SU-DHL-6 (cell line): ENCODE results near the gene RBM43.

Experiments used
- H2AFZ ChIP-seq: fragments of 200-600 bp; sonication (generic); 2 replicates; pipeline ENCODE4 v1.6.1; 2014; ENCODE audit warnings: low read depth, mild to moderate bottlenecking, moderate library complexity, mixed read lengths, antibody characterized with exemption, low read length; ENCODE audit not compliant: severe bottlenecking
- H3F3A ChIP-seq: fragments of 200-600 bp; shearing (Covaris generic); 2 replicates; pipeline ENCODE4 v1.6.0; 2016; ENCODE audit warnings: antibody characterized with exemption, mild to moderate bottlenecking; ENCODE audit not compliant: insufficient read depth
- H3K27ac ChIP-seq: fragments of 200-600 bp; sonication (generic); 2 replicates; pipeline ENCODE4 v1.5.1; 2016; ENCODE audit warnings: low read depth, mild to moderate bottlenecking, low read length, moderate library complexity, mixed read lengths
- H3K27me3 ChIP-seq: fragments of 200-600 bp; sonication (generic), shearing (Covaris generic); 2 replicates; pipeline ENCODE4 v1.6.0; 2014; ENCODE audit warnings: mild to moderate bottlenecking, low read length
- H3K36me3 ChIP-seq: fragments of 200-600 bp; sonication (generic); 2 replicates; pipeline ENCODE4 v1.6.1; 2014; ENCODE audit warnings: mild to moderate bottlenecking, low read length, mixed read lengths
- H3K4me2 ChIP-seq: fragments of 300-600, 200-600 bp; shearing (Covaris generic), sonication (generic); 2 replicates; pipeline ENCODE4 v1.6.0; 2014; ENCODE audit warnings: low read length, low read depth, mild to moderate bottlenecking; ENCODE audit not compliant: poor library complexity, severe bottlenecking
- H3K4me3 ChIP-seq: fragments of 200-600 bp; sonication (generic); 2 replicates; pipeline ENCODE4 v1.5.1; 2014; ENCODE audit warnings: antibody characterized with exemption, low read length, mild to moderate bottlenecking, mixed read lengths; ENCODE audit not compliant: insufficient read depth, poor library complexity, severe bottlenecking
- H3K79me2 ChIP-seq: fragments of 200-600 bp; sonication (generic); 2 replicates; pipeline ENCODE4 v1.6.1; 2014; ENCODE audit warnings: mild to moderate bottlenecking, low read length, moderate library complexity; ENCODE audit not compliant: insufficient read depth
- H3K9ac ChIP-seq: fragments of 200-600 bp; sonication (generic); 2 replicates; pipeline ENCODE4 v1.7.0; 2014; ENCODE audit warnings: mild to moderate bottlenecking, low read length
- H3K9me2 ChIP-seq: fragments of 200-600 bp; sonication (generic); replicated peaks from 2 replicates; pipeline ENCODE4 v1.6.1; 2014; ENCODE audit warnings: low read length; ENCODE audit not compliant: insufficient read depth
- H3K9me3 ChIP-seq: fragments of 200-600 bp; sonication (generic); 2 replicates; pipeline ENCODE4 v1.6.1; 2014; ENCODE audit warnings: low read length, mixed read lengths; ENCODE audit not compliant: insufficient read depth
- H4K20me1 ChIP-seq: fragments of 200-600 bp; sonication (generic); 2 replicates; pipeline ENCODE4 v1.6.1; 2014; ENCODE audit warnings: low read depth, mild to moderate bottlenecking, antibody characterized with exemption, low read length, moderate library complexity, mixed read lengths
- CTCF ChIP-seq: fragments of 200-600 bp; sonication (generic); IDR thresholded peaks from one replicate; pipeline ENCODE4 v1.5.1; 2017; ENCODE audit warnings: antibody characterized with exemption, mild to moderate bottlenecking, low read length, moderate library complexity; ENCODE audit not compliant: insufficient read depth, poor library complexity, severe bottlenecking
- EZH2phosphoT487 ChIP-seq: fragments of 200-600 bp; sonication (generic), shearing (Covaris generic); conservative IDR thresholded peaks from 2 replicates; pipeline ENCODE4 v1.6.1; 2018; ENCODE audit warnings: mild to moderate bottlenecking, antibody characterized with exemption, low read length, moderate library complexity, mixed read lengths

The RBM43 gene

GRCh38 chr2:151302879-151303278 is 41.2 kb upstream of the RBM43 start:
- no peaks in the 10 kb centered on the region for H3K36me3 ChIP-seq
- no peak overlapping the region for H2AFZ ChIP-seq
- no peak overlapping the region for H3K4me2 ChIP-seq
- TF ChIP-seq EZH2phosphoT487 (no peak), CTCF (no peak)
- H4K20me1 ChIP-seq = no peaks in the 10 kb centered on the region
- H3K9me2 ChIP-seq = no peaks in the 10 kb centered on the region
- H3K9me3 ChIP-seq = no peaks in the 10 kb centered on the region
- no peaks in the 10 kb centered on the region for H3F3A ChIP-seq
- no peak overlapping the region for H3K4me3 ChIP-seq
- no peak overlapping the region for H3K27ac ChIP-seq
- H3K79me2 ChIP-seq = no peaks in the 10 kb centered on the region
- no peaks in the 10 kb centered on the region for H3K27me3 ChIP-seq
- no peak overlapping the region for H3K9ac ChIP-seq

- Histone ChIP-seq H3K9me3 (no peaks in the 10 kb centered on the region), H3K79me2 (no peaks in the 10 kb centered on the region), H3F3A (no peaks in the 10 kb centered on the region), H3K36me3 (no peaks in the 10 kb centered on the region), H3K27me3 (no peaks in the 10 kb centered on the region), H3K4me3 (no peak overlapping the region), H3K9ac (no peak overlapping the region), H3K27ac (no peak overlapping the region), H4K20me1 (no peaks in the 10 kb centered on the region), H3K4me2 (no peak overlapping the region), H2AFZ (no peak overlapping the region), H3K9me2 (no peaks in the 10 kb centered on the region)
- TF ChIP-seq EZH2phosphoT487 (no peak), CTCF (no peak)
These were observed 40.7 kb upstream of the RBM43 start for GRCh38 chr2:151302404-151302803.

GRCh38 chr2:151299920-151300539 is 38.4 kb upstream of the RBM43 start:
- no peaks in the 10 kb centered on the region for H3K9me2 ChIP-seq
- no peak overlapping the region for H3K4me3 ChIP-seq
- no peaks in the 10 kb centered on the region for H3K9me3 ChIP-seq
- H3K4me2 ChIP-seq = no peak overlapping the region
- no peak overlapping the region for H3K9ac ChIP-seq
- H4K20me1 ChIP-seq = no peaks in the 10 kb centered on the region
- no peaks in the 10 kb centered on the region for H3F3A ChIP-seq
- no peak overlapping the region for H2AFZ ChIP-seq
- H3K36me3 ChIP-seq = no peaks in the 10 kb centered on the region
- H3K27ac ChIP-seq = no peak overlapping the region
- TF ChIP-seq EZH2phosphoT487 (no peak), CTCF (no peak)
- no peaks in the 10 kb centered on the region for H3K79me2 ChIP-seq
- H3K27me3 ChIP-seq = no peaks in the 10 kb centered on the region
